ENCODE data around the gene CILP.
A peak's percentile ranks its signal among the peaks of the same experiment; 100 is the strongest.
"Not testable (repeated sequence)": the region's sequence is repeated elsewhere in the genome, so short reads cannot be mapped to it uniquely, and the experiment has no call there.

Gene CILP

DNA sequence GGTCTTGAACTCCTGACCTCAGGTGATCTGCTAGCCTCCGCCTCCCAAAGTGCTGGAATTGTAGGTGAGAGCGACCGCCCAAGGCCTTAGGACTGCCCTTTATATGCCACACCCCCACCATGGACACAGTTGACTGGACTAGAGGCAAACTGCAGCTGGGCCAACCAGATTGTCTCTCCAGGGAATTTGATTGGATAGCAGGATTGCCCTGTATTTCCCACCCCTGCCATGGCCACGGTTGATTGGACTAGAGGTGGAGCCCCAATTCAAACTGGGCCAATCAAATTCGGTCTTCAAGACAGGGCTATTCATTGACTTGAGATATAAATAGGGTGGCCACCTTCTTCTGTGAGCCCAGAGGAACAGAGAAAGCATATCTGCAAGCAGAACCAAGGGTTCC lies 19.3 kb downstream of the CILP start:
- no peak overlapping the region for H3K4me3 ChIP-seq (ENCODE audit: insufficient read length, low read depth)
- no peak for DNase-seq (ENCODE audit: low read depth, low spot score)
- no peaks in the 10 kb centered on the region for H3K27me3 ChIP-seq (ENCODE audit: insufficient read depth, insufficient read length)
- TF ChIP-seq SUZ12 (IDR thresholded peaks at IDR 0.05; ENCODE audit: extremely low read depth, insufficient read depth, insufficient read length), result no peak
- TF ChIP-seq ZNF274 (IDR thresholded peaks at IDR 0.05; ENCODE audit: low read depth, low read length), result no peak
- TF ChIP-seq YY1 (IDR thresholded peaks at IDR 0.05; ENCODE audit: insufficient read depth, insufficient read length), result no peak
- H3K9me3 ChIP-seq (ENCODE audit: insufficient read depth, low read length), result no peaks in the 10 kb centered on the region; the same call in 1 of the 2 replicates
- no peaks in the 10 kb centered on the region for H3K36me3 ChIP-seq (ENCODE audit: insufficient read depth, insufficient read length, low read length)
- peaks cover 6% of the 10 kb centered on the region for H3K4me1 ChIP-seq (ENCODE audit: insufficient read depth, insufficient read length)
- no peak overlapping the region for H3K9ac ChIP-seq (ENCODE audit: insufficient read length, low read depth)

DNA sequence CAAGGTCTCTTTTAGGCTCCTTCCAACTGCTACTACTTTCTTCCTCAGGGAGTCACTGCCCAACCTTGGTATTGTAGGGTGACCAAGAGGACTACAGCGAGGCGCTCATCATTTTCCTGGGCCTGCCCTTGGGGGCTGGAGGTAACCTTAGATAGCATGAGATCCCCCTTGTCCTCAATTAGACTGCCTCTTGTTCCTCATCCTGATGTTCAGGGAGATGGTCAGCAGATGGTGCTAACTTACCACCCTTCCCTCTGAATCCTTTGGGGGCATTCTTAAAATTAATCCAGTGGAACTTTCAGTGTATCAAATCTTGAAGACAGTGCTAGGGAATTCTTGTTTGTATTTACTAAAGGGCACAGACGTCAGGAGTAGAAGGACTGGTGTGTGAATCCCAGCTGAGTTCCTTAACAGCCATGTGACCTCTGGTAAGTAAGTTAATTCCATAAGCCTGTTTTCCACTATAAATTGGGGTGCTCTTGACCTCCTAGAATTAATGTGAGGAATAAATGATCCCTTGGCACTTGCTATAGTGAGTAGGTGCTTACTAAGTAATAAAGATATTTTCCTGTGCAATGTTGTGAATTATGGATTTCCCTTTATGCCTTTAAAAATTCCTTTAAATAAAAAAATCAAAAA lies 22.1 kb downstream of the CILP start:
- DNase-seq (ENCODE audit: low read depth, low spot score), result peak; percentile 58
- no peaks in the 10 kb centered on the region for H3K27me3 ChIP-seq (ENCODE audit: insufficient read depth, insufficient read length)
- no peaks in the 10 kb centered on the region; the same call in 1 of the 2 replicates for H3K9me3 ChIP-seq (ENCODE audit: insufficient read depth, low read length)
- TF ChIP-seq YY1 (IDR thresholded peaks at IDR 0.05; ENCODE audit: insufficient read depth, insufficient read length) (no peak), ZNF274 (IDR thresholded peaks at IDR 0.05; ENCODE audit: low read depth, low read length) (no peak), SUZ12 (IDR thresholded peaks at IDR 0.05; ENCODE audit: extremely low read depth, insufficient read depth, insufficient read length) (no peak)
- H3K36me3 ChIP-seq (ENCODE audit: insufficient read depth, insufficient read length, low read length), result no peaks in the 10 kb centered on the region
- no peak overlapping the region for H3K4me3 ChIP-seq (ENCODE audit: insufficient read length, low read depth)
- peak overlapping the region; percentile 46 for H3K9ac ChIP-seq (ENCODE audit: insufficient read length, low read depth)
- H3K4me1 ChIP-seq (ENCODE audit: insufficient read depth, insufficient read length), result no peaks in the 10 kb centered on the region

DNA sequence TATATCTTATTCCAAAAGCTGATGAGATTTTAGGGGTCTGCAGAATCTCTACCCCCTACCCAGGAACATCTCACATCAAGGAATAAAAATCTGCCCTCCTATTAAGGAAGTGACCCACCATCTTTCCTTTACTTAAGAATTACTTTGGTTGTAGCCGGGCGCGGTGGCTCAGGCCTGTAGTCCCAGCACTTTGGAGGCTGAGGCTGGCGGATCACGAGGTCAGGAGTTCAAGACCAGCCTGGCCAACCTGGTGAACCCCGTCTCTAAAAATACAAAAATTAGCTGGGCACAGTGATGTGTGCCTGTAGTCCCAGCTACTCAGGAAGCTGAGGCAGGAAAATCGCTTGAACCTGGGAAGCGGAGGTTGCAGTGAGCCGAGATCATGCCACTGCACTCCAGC lies 22.8 kb downstream of the CILP start:
- DNase-seq (ENCODE audit: low read depth, low spot score); H3K4me3 ChIP-seq (ENCODE audit: insufficient read length, low read depth); H3K36me3 ChIP-seq (ENCODE audit: insufficient read depth, insufficient read length, low read length); H3K4me1 ChIP-seq (ENCODE audit: insufficient read depth, insufficient read length); H3K9me3 ChIP-seq (ENCODE audit: insufficient read depth, low read length); H3K27me3 ChIP-seq (ENCODE audit: insufficient read depth, insufficient read length); H3K9ac ChIP-seq (ENCODE audit: insufficient read length, low read depth): not testable (repeated sequence)

DNA sequence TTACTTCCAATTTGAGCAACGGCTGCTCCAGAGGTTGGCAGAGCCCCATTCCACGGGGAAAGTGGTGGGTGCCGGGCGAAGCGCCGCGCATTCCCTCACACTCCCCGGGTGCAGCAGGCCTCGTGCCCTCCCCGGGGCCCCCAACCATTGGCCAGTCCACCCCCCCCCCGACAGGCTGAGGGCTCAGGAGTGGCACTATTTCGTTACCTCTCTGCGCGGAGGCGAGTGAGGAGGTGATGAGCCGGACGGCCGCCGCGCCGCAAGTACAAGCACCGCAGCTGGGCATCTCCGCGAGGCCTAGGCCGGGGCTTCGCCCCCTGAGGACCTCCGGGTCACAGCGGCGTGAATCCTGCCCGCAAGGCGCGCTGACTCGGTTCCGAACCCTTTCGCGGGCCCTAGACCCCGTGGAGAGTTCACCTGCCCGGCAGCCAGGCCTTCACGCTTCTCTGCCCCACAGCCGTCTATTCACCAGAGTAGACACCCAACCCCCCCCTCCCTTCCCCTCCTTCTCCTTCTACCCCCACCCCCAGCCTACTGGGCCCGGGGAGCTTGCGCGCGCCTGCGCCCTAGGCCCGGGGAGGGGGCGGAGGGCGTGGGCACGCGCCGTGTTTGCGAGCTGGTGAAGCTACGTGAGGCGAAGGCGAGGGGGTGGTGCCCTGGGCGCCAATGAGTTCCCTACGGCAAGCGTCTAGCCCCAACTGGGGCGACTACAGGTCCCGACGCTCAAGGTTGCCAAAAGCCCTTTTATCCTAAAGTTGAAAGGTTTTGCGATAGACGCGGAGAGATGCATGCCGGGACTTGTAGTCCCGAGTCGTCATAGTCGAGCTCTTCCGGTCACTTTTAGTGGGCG lies 26.2 kb downstream of the CILP start, which contains the start of gene CLPX:
Gene CLPX, minus strand, starts transcription at position 475 of the 850 bp plus-strand sequence. Its CDS starts 189 bp downstream, at position 286.
- Histone ChIP-seq H3K4me1 (ENCODE audit: insufficient read depth, insufficient read length) (no peaks in the 10 kb centered on the region), H3K9ac (ENCODE audit: insufficient read length, low read depth) (peak within 1 kb of the TSS; percentile 99), H3K27me3 (ENCODE audit: insufficient read depth, insufficient read length) (no peaks in the 10 kb centered on the region), H3K9me3 (ENCODE audit: insufficient read depth, low read length) (no peaks in the 10 kb centered on the region), H3K4me3 (ENCODE audit: insufficient read length, low read depth) (peak within 1 kb of the TSS; percentile 97), H3K36me3 (ENCODE audit: insufficient read depth, insufficient read length, low read length) (peaks cover 7% of the 10 kb centered on the region)
- TF ChIP-seq SUZ12 (IDR thresholded peaks at IDR 0.05; ENCODE audit: extremely low read depth, insufficient read depth, insufficient read length), result no peak
- no peak for TF ChIP-seq ZNF274 (IDR thresholded peaks at IDR 0.05; ENCODE audit: low read depth, low read length)
- no peak for TF ChIP-seq YY1 (IDR thresholded peaks at IDR 0.05; ENCODE audit: insufficient read depth, insufficient read length)
- peak; percentile 88 for DNase-seq (ENCODE audit: low read depth, low spot score)

DNA sequence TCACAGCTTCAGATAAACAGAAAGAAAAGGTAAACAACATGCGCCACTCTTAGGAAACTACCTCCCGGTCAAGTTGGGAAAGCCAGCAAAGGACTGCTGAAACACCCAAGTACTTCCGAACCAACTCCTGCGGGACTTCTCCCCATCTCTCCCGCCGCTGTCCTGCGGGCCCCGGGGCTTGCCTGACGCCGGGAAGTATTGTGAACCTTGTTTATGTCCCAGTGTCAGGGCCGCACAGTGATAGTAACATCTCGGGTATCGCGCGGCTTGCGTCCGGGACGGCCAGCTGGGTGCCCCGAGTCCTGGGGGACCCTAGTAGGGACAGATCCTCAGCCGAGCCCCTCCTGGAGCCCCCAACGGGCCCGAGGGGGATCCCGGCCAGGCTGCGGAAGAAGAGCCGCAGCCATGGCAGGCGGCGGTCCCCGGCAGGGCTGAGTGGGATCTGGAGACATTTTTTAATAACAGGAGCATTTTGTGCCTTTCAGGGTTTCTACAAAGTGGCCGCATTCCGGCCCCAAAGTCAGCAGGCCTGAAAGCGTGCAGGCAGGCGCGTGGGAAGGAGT lies 26.9 kb downstream of the CILP start:
- Histone ChIP-seq H3K9me3 (ENCODE audit: insufficient read depth, low read length) (no peaks in the 10 kb centered on the region), H3K4me1 (ENCODE audit: insufficient read depth, insufficient read length) (no peaks in the 10 kb centered on the region), H3K36me3 (ENCODE audit: insufficient read depth, insufficient read length, low read length) (peaks cover 14% of the 10 kb centered on the region), H3K9ac (ENCODE audit: insufficient read length, low read depth) (peak overlapping the region; percentile 99), H3K4me3 (ENCODE audit: insufficient read length, low read depth) (peak overlapping the region; percentile 97), H3K27me3 (ENCODE audit: insufficient read depth, insufficient read length) (no peaks in the 10 kb centered on the region)
- peak; percentile 51 for DNase-seq (ENCODE audit: low read depth, low spot score)
- no peak for TF ChIP-seq YY1 (IDR thresholded peaks at IDR 0.05; ENCODE audit: insufficient read depth, insufficient read length)
- no peak for TF ChIP-seq ZNF274 (IDR thresholded peaks at IDR 0.05; ENCODE audit: low read depth, low read length)
- TF ChIP-seq SUZ12 (IDR thresholded peaks at IDR 0.05; ENCODE audit: extremely low read depth, insufficient read depth, insufficient read length), result no peak

DNA sequence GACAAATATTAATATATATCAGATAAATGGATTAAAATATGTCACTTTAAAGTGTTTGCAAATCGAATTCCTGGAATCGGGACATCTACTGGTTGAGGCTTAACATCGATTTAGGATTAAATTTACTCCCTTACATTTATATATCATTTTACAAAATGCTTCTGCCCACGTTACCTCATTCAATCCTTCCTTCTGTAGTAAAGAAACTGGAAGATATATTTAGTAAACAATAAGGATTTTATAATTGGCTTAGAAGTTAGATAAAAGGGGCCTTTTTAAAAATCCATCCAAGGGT lies 27.5 kb downstream of the CILP start:
- H3K4me1 ChIP-seq (ENCODE audit: insufficient read depth, insufficient read length), result no peaks in the 10 kb centered on the region
- TF ChIP-seq ZNF274 (IDR thresholded peaks at IDR 0.05; ENCODE audit: low read depth, low read length) (no peak), YY1 (IDR thresholded peaks at IDR 0.05; ENCODE audit: insufficient read depth, insufficient read length) (no peak), SUZ12 (IDR thresholded peaks at IDR 0.05; ENCODE audit: extremely low read depth, insufficient read depth, insufficient read length) (no peak)
- peaks cover 19% of the 10 kb centered on the region for H3K36me3 ChIP-seq (ENCODE audit: insufficient read depth, insufficient read length, low read length)
- H3K9me3 ChIP-seq (ENCODE audit: insufficient read depth, low read length), result no peaks in the 10 kb centered on the region
- no peaks in the 10 kb centered on the region for H3K27me3 ChIP-seq (ENCODE audit: insufficient read depth, insufficient read length)
- peak overlapping the region; percentile 99 for H3K9ac ChIP-seq (ENCODE audit: insufficient read length, low read depth)
- no peak for DNase-seq (ENCODE audit: low read depth, low spot score)
- peak overlapping the region; percentile 97 for H3K4me3 ChIP-seq (ENCODE audit: insufficient read length, low read depth)

DNA sequence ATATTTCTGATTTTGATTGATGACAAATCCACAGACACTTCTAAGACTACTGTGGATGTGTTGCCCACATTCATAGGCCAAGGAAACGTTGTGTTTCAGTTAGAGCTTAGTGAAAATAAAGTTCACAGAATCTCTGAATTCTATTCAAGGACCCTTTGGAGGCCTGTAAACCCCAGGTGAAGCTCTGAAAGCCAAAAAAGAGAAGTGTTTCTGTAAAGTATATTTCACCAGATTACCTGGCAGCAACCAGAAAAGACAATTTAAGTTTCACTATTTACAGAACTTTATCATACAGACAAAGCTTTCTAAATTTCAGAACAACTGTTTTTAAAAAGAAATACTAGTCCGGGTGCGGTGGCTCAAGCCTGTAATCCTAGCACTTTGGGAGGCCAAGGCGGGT lies 28.7 kb downstream of the CILP start:
- no peak for TF ChIP-seq SUZ12 (IDR thresholded peaks at IDR 0.05; ENCODE audit: extremely low read depth, insufficient read depth, insufficient read length)
- no peak for TF ChIP-seq ZNF274 (IDR thresholded peaks at IDR 0.05; ENCODE audit: low read depth, low read length)
- no peak for TF ChIP-seq YY1 (IDR thresholded peaks at IDR 0.05; ENCODE audit: insufficient read depth, insufficient read length)
- Histone ChIP-seq H3K36me3 (ENCODE audit: insufficient read depth, insufficient read length, low read length) (peaks cover 32% of the 10 kb centered on the region), H3K4me3 (ENCODE audit: insufficient read length, low read depth) (no peak overlapping the region), H3K9me3 (ENCODE audit: insufficient read depth, low read length) (no peaks in the 10 kb centered on the region), H3K4me1 (ENCODE audit: insufficient read depth, insufficient read length) (no peaks in the 10 kb centered on the region), H3K9ac (ENCODE audit: insufficient read length, low read depth) (no peak overlapping the region), H3K27me3 (ENCODE audit: insufficient read depth, insufficient read length) (no peaks in the 10 kb centered on the region)
- no peak for DNase-seq (ENCODE audit: low read depth, low spot score)

DNA sequence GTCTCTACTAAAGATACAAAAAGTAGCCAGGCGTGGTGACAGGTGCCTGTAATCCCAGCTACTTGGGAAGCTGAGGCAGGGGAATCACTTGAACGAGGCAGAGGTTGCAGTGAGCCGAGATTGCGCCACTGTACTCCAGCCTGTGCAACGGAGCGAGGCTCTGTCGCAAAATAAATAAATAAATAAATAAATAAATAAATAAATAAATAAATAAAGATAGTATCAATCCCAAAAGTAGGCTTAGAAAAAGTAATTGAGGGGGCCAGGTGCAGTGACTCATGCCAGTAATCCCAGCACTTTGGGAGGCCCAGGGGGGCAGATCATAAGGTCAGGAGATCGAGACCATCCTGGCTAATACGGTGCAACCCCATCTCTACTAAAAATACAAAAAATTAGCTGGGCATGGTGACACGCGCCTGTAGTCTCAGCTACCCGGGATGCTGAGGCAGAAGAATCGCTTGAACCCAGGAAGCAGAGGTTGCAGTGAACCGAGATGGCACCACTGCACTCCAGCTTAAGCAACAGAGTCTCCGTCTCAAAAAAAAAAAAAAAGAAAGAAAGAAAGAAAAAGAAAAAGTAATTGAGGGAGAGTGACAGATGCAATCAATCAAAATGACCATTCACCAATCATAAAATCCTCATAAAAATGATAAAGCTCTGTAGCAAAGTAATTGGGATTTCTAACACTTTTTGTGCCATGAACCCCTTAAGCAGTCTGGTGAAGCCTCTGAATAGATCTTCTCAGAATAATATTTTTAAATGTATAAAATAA lies 29.5 kb downstream of the CILP start:
- not testable (repeated sequence) for H3K27me3 ChIP-seq (ENCODE audit: insufficient read depth, insufficient read length); H3K9ac ChIP-seq (ENCODE audit: insufficient read length, low read depth); H3K4me1 ChIP-seq (ENCODE audit: insufficient read depth, insufficient read length); DNase-seq (ENCODE audit: low read depth, low spot score); H3K9me3 ChIP-seq (ENCODE audit: insufficient read depth, low read length); H3K4me3 ChIP-seq (ENCODE audit: insufficient read length, low read depth)
- H3K36me3 ChIP-seq (ENCODE audit: insufficient read depth, insufficient read length, low read length), result peaks cover 40% of the 10 kb centered on the region

Measured in NT2/D1 (cell line).